GM12878 (cell line): ENCODE data around the gene AREG. TPM values are rescaled to one million over a fixed set of nuclear protein-coding genes. Genes with fewer than 3 reads are reported as not detected.

ENCODE experiments used
- ATAC-seq: fragments of 200-7000 bp; cut with Tn5 transposase; 3 replicates; pipeline ENCODE4 v1.9.1; 2020; ENCODE audit warnings: mild to moderate bottlenecking, moderate library complexity
- BruUV-seq: library from RNA; stranded (reverse); fragments of 400-500 nt; replicated peaks from 2 replicates; lab custom pipeline; 2021; lab: Mats Ljungman, UMichigan
- CTCF ChIA-PET: fragments of 300-600 bp; sonication (Branson Sonifier 250); formaldehyde crosslinking; extraction: SDS; loops from one replicate; lab custom pipeline; 2021; ENCODE audit warnings: inconsistent platforms; lab: Yijun Ruan, JAX
- POLR2A ChIA-PET: fragments of 350-600 bp; formaldehyde crosslinking; extraction: SDS; loops from one replicate; lab custom pipeline; 2021; ENCODE audit warnings: inconsistent platforms; lab: Charles Lee
- RAD21 ChIA-PET: fragments of 300-600 bp; sonication (Branson Sonifier 250); formaldehyde crosslinking; loops from one replicate; lab custom pipeline; 2023; ENCODE audit warnings: antibody characterized with exemption; ENCODE audit not compliant: unreplicated experiment; lab: Charles Lee
- SMC1A ChIA-PET: fragments of 300-600 bp; sonication (Branson Sonifier 250); formaldehyde crosslinking; loops from one replicate; lab custom pipeline; 2023; ENCODE audit not compliant: unreplicated experiment, uncharacterized antibody; lab: Charles Lee
- DNase-seq: peaks from one replicate; pipeline ENCODE4 v3.0.0-alpha.2; 2011; ENCODE audit warnings: low read depth, low spot score
- FAIRE-seq: peaks from 3 replicates; lab custom pipeline; 2011; peaks lifted over from hg19 to GRCh38; lab: Jason Lieb, UNC
- H2AFZ ChIP-seq: 2 replicates; pipeline ENCODE4 v1.6.0; 2011; ENCODE audit warnings: low read depth, low read length, control low read depth; ENCODE audit not compliant: control insufficient read depth
- H3K27ac ChIP-seq: 2 replicates; pipeline ENCODE4 v1.5.1; 2011; ENCODE audit warnings: control low read depth; ENCODE audit not compliant: control insufficient read depth, insufficient read depth
- H3K27me3 ChIP-seq, 2 experiments: replicated peaks in 1 of 2; 2 replicates each; pipeline versions ENCODE4 v1.6.0 to v1.6.1; 2011; ENCODE audit warnings: low read length in 1 of 2; ENCODE audit not compliant: control insufficient read depth in 2 of 2, insufficient read depth in 2 of 2
- H3K36me3 ChIP-seq, 2 experiments: 2 replicates each; pipeline ENCODE4 v1.5.1; 2011; ENCODE audit warnings: low read length in 1 of 2; ENCODE audit not compliant: control insufficient read depth in 2 of 2, insufficient read depth in 2 of 2
- H3K4me1 ChIP-seq: 2 replicates; pipeline ENCODE4 v1.6.1; 2011; ENCODE audit warnings: mild to moderate bottlenecking, low read length, moderate library complexity, mixed read lengths; ENCODE audit not compliant: control insufficient read depth, insufficient read depth
- H3K4me2 ChIP-seq: 2 replicates; pipeline ENCODE4 v1.6.0; 2011; ENCODE audit warnings: control low read depth; ENCODE audit not compliant: control insufficient read depth, insufficient read depth
- H3K4me3 ChIP-seq: fragments of 200-600 bp; sonication (generic); 2 replicates; pipeline ENCODE4 v1.5.1; 2016
- H3K79me2 ChIP-seq: 2 replicates; pipeline ENCODE4 v1.6.0; 2011; ENCODE audit warnings: low read length; ENCODE audit not compliant: control insufficient read depth, insufficient read depth
- H3K9ac ChIP-seq: 2 replicates; pipeline ENCODE4 v1.8.0; 2011; ENCODE audit warnings: low read length, control low read depth, mixed read lengths; ENCODE audit not compliant: control insufficient read depth, insufficient read depth
- H3K9me3 ChIP-seq: replicated peaks from 3 replicates; pipeline ENCODE4 v1.5.1; 2011; ENCODE audit warnings: mild to moderate bottlenecking, low read length; ENCODE audit not compliant: control insufficient read depth, insufficient read depth
- H4K20me1 ChIP-seq: 2 replicates; pipeline ENCODE4 v1.6.0; 2011; ENCODE audit not compliant: control insufficient read depth, insufficient read depth
- ATF2 ChIP-seq: IDR thresholded peaks from 2 replicates; pipeline ENCODE4 v1.6.1; 2012; ENCODE audit warnings: low read length, inconsistent platforms
- ATF7 ChIP-seq: fragments of 450-650 bp; IDR thresholded peaks from 2 replicates; pipeline ENCODE4 v1.6.1; 2016; ENCODE audit warnings: low read depth, mild to moderate bottlenecking
- DPF2 ChIP-seq: fragments of 450-650 bp; IDR thresholded peaks from 2 replicates; pipeline ENCODE4 v1.6.1; 2017; ENCODE audit warnings: mild to moderate bottlenecking
- E2F4 ChIP-seq: IDR thresholded peaks from 2 replicates; pipeline ENCODE4 v1.6.1; 2012; ENCODE audit warnings: low read depth, low read length, improper control_type of control experiment
- EZH2 ChIP-seq: IDR thresholded peaks from 2 replicates; pipeline ENCODE4 v1.6.1; 2012; ENCODE audit warnings: low read depth, mild to moderate bottlenecking, control low read depth, inconsistent platforms, low read length, borderline replicate concordance; ENCODE audit not compliant: control insufficient read depth
- HDAC6 ChIP-seq: fragments of 200-600 bp; sonication (generic); IDR thresholded peaks from one replicate; pipeline ENCODE4 v1.8.0; 2017; ENCODE audit warnings: antibody characterized with exemption; ENCODE audit not compliant: unreplicated experiment
- JUND ChIP-seq: IDR thresholded peaks from 2 replicates; pipeline ENCODE4 v1.6.1; 2012; ENCODE audit warnings: low read depth, mild to moderate bottlenecking, low read length, improper control_type of control experiment, moderate library complexity
- KDM1A ChIP-seq: fragments of 200-600 bp; sonication (generic); IDR thresholded peaks from 2 replicates; pipeline ENCODE4 v1.6.1; 2016; ENCODE audit warnings: borderline replicate concordance
- POLR2AphosphoS5 ChIP-seq: IDR thresholded peaks from 2 replicates; pipeline ENCODE4 v1.6.1; 2011; ENCODE audit warnings: mild to moderate bottlenecking, low read length, inconsistent platforms
- PRDM15 ChIP-seq: fragments of 450-650 bp; formaldehyde crosslinking; IDR thresholded peaks from 2 replicates; pipeline ENCODE4 v1.4.0; 2020; ENCODE audit warnings: mild to moderate bottlenecking, moderate library complexity
- RAD51 ChIP-seq: fragments of 450-650 bp; IDR thresholded peaks from 2 replicates; pipeline ENCODE4 v1.6.1; 2016; ENCODE audit warnings: moderate library complexity, mild to moderate bottlenecking, inconsistent platforms
- RBBP5 ChIP-seq: fragments of 200-600 bp; sonication (generic); conservative IDR thresholded peaks from 2 replicates; pipeline ENCODE4 v1.6.1; 2016
- RUNX3 ChIP-seq: IDR thresholded peaks from 2 replicates; pipeline ENCODE4 v1.6.1; 2012; ENCODE audit warnings: low read length, inconsistent platforms
- SIX5 ChIP-seq: IDR thresholded peaks from 2 replicates; pipeline ENCODE4 v1.6.1; 2011; ENCODE audit warnings: mild to moderate bottlenecking, low read depth, low read length, moderate library complexity; ENCODE audit not compliant: severe bottlenecking
- SMARCA5 ChIP-seq: fragments of 450-650 bp; IDR thresholded peaks from 2 replicates; pipeline ENCODE4 v1.6.1; 2017; ENCODE audit warnings: mild to moderate bottlenecking
- TCF3 ChIP-seq: IDR thresholded peaks from 2 replicates; pipeline ENCODE4 v1.6.1; 2012; ENCODE audit warnings: low read depth, mild to moderate bottlenecking, low read length, borderline replicate concordance; ENCODE audit not compliant: insufficient read depth
- WRNIP1 ChIP-seq: IDR thresholded peaks from 2 replicates; pipeline ENCODE4 v1.6.1; 2011; ENCODE audit warnings: low read depth, low read length, improper control_type of control experiment, borderline replicate concordance
- ZNF384 ChIP-seq: IDR thresholded peaks from 2 replicates; pipeline ENCODE4 v1.6.1; 2012; ENCODE audit warnings: low read depth, mild to moderate bottlenecking, low read length, improper control_type of control experiment, borderline replicate concordance
- WGBS: methylation state at CpG from one replicate; pipeline ENCODE4 v1.1.6; 2016; ENCODE audit warnings: low lambda C conversion rate; ENCODE audit not compliant: insufficient replicate concordance, insufficient coverage; ENCODE audit errors: missing lambda C conversion rate; 5-methylcytosine and 5-hydroxymethylcytosine counted together
- in situ Hi-C: fragments of 300-500 bp; cut with MboI; formaldehyde crosslinking; loops from 9 replicates; pipeline ENCODE4 v1.14.3; 2018; ENCODE audit warnings: mixed read lengths
- intact Hi-C: fragments of 100-400 bp; cut with micrococcal nuclease; formaldehyde crosslinking; loops from one replicate; pipeline ENCODE4 v1.14.2; 2022; ENCODE audit not compliant: unreplicated experiment
- polyA plus RNA-seq, 11 experiments: library from polyadenylated mRNA; depleted of rRNA in 4 of 11; unstranded in 6 of 11; stranded (reverse) in 5 of 11; fragments of >200 nt; fragmentation: Nextera tagmentation in 4 of 11; fragmentation: Illumina TruSeq in 1 of 11; extraction: Ambion mirVana in 4 of 11; extraction: Trizol in 1 of 11; gene quantifications; 1 replicate in 1 of 11; 2 replicates in 10 of 11; pipeline versions ENCODE4 v1.2.1 to v1.2.3, GENCODE V29; 2011 to 2016; ENCODE audit warnings: inconsistent platforms in 2 of 11, missing spikeins in 2 of 11, low read depth in 1 of 11
- total RNA-seq, 4 experiments: library from RNA; depleted of rRNA in 3 of 4; stranded (reverse); fragments of >200 nt in 3 of 4; fragmentation: Illumina TruSeq in 1 of 4; extraction: Trizol in 1 of 4; gene quantifications; 2 replicates each; pipeline versions ENCODE4 v1.2.1 to v1.2.3, GENCODE V29; 2013 to 2021

The AREG gene
- total and polyA plus RNA-seq, 10 of the 15 experiments (the other 5 are each of a cell fraction or from before 2014, with no cell fraction given), result 0.25 to 0.37 TPM; not detected in 8

GRCh38 chr4:74499986-74500781, 55.2 kb downstream of the AREG start (continued):
- no peak for TF ChIP-seq E2F4
- TF ChIP-seq RUNX3, result no peak
- TF ChIP-seq HDAC6, result no peak
- no peak for TF ChIP-seq ATF7

- BruUV-seq, result no TSS peak
- intact Hi-C loops (no loop called here), in situ Hi-C loops (no loop called here)
- Histone ChIP-seq H3K79me2 (no peaks in the 10 kb centered on the region), H3K4me1 (no peaks in the 10 kb centered on the region), H3K27ac (no peak overlapping the region), H3K4me3 (no peak overlapping the region), H2AFZ (no peak overlapping the region), H3K9me3 (no peaks in the 10 kb centered on the region), H3K4me2 (no peak overlapping the region), H3K9ac (no peak overlapping the region), H3K36me3 (no peaks in the 10 kb centered on the region), H4K20me1 (no peaks in the 10 kb centered on the region), H3K27me3 (peaks cover 0 to 3% of the 10 kb centered on the region in 2 experiments; a peak in 2 of 4 replicates)
- ChIA-PET SMC1A (interaction anchor here (1.2 kb wide), 1 partner anchor 174 kb away, joined by 3 read pairs; no protein-coding TSS in a partner anchor), POLR2A (interaction anchor here (0.5 kb wide), 1 partner anchor 40 kb away, joined by 3 read pairs; no protein-coding TSS in a partner anchor), CTCF (no interaction called here), RAD21 (no interaction called here)
- DNase-seq (no peak), FAIRE-seq (no peak), ATAC-seq (no peak)
- 43% methylated on average over 1 of the region's 1 CpG for WGBS
- no peak for TF ChIP-seq RAD51
- TF ChIP-seq ZNF384, result no peak
- TF ChIP-seq KDM1A, result no peak
- TF ChIP-seq RUNX3, result no peak
- TF ChIP-seq POLR2AphosphoS5, result no peak
- no peak for TF ChIP-seq SMARCA5
- no peak for TF ChIP-seq EZH2
- no peak for TF ChIP-seq DPF2
- TF ChIP-seq PRDM15, result no peak
- no peak for TF ChIP-seq ATF2
- TF ChIP-seq SIX5, result no peak
- no peak for TF ChIP-seq JUND
- TF ChIP-seq TCF3, result no peak
- TF ChIP-seq RBBP5, result no peak
- TF ChIP-seq WRNIP1, result no peak
Measured at GRCh38 chr4:74501579-74501978, 56.6 kb downstream of the AREG start.
